Right lobe of liver (tissue), 4 donors: ENCODE measurements around the gene UBE2V1.

Experiments
- CTCF ChIP-seq, 4 donors: fragments of 200-600 bp in 3 of 4; fragments of 450-650 bp in 1 of 4; IDR thresholded peaks; one replicate each; pipeline versions ENCODE4 v1.5.1 to v1.8.0; 2016 to 2022; ENCODE audit warnings: antibody characterized with exemption in 4 of 4, mild to moderate bottlenecking in 2 of 4
- POLR2A ChIP-seq: fragments of 450-650 bp; IDR thresholded peaks from one replicate; pipeline ENCODE4 v1.6.1; 2017; ENCODE audit warnings: antibody characterized with exemption, mild to moderate bottlenecking
- donor health status: DM: no; HTN: no; CAD: no.
- donor health status: DM: no; HTN: no; CAD: no.
- donor health status: DM: no; HTN: yes; CAD: no.

- TF ChIP-seq CTCF (IDR thresholded peaks at IDR 0.05) (no peak), POLR2A (peak; percentile 99)
Observed at GRCh38 chr20:50153500-50154377, 40.8 kb upstream of the UBE2V1 start, which contains the start of gene PEDS1.
